ENCODE data around the gene RBM33.

DNA sequence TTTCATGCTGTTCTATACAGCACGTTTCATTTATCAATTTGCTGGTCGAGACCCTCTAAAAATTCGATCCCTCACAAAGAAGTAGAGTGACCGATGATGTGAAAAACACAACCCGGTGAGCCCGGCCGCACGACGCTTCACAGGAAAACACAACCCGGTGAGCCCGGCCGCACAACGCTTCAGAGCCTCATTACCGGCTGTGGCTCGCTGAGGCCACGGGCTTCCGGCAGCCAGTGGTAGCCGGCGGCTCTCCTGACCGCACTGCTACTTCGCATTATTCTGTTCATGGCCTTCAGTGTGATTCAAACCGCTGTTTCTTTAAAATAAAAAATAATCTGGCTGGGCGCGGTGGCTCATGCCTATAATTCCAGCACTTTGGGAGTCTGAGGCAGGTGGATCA, 42.3 kb upstream of the RBM33 start:
- TF ChIP-seq REST (IDR thresholded peaks at IDR 0.05; ENCODE audit: low read depth) (no peak), YY1 (IDR thresholded peaks at IDR 0.05; ENCODE audit: low read depth) (no peak), CREB1 (IDR thresholded peaks at IDR 0.05; ENCODE audit: low read depth) (no peak), RAD21 (IDR thresholded peaks at IDR 0.05; ENCODE audit: low read depth) (no peak), TCF12 (IDR thresholded peaks at IDR 0.05; ENCODE audit: low read depth) (no peak), FOXM1 (IDR thresholded peaks at IDR 0.05; ENCODE audit: borderline replicate concordance, low read depth) (no peak), EP300 (IDR thresholded peaks at IDR 0.05; ENCODE audit: borderline replicate concordance) (no peak), CEBPB (IDR thresholded peaks at IDR 0.05) (no peak), MAX (IDR thresholded peaks at IDR 0.05) (no peak)
- TF ChIP-seq, protein P1, sequence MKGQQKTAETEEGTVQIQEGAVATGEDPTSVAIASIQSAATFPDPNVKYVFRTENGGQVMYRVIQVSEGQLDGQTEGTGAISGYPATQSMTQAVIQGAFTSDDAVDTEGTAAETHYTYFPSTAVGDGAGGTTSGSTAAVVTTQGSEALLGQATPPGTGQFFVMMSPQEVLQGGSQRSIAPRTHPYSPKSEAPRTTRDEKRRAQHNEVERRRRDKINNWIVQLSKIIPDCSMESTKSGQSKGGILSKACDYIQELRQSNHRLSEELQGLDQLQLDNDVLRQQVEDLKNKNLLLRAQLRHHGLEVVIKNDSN (IDR thresholded peaks at IDR 0.05), result no peak
